GM19452 (cell line): Measurements from ENCODE around the gene GSTA1.
"Not testable (repeated sequence)": the region's sequence is repeated elsewhere in the genome, so short reads cannot be mapped to it uniquely, and the experiment has no call there.

Experiments
- ATAC-seq: cut with Tn5 transposase; IDR thresholded peaks from one replicate; pipeline ENCODE4 v1.9.1; 2021; ENCODE audit not compliant: unreplicated experiment

The GSTA1 gene

GRCh38 chr6:52759085-52759484 is 44.5 kb downstream of the GSTA1 start:
- ATAC-seq: no peak

- ATAC-seq: not testable (repeated sequence)
These were observed 45.8 kb downstream of the GSTA1 start for GRCh38 chr6:52757651-52758338.

GRCh38 chr6:52754443-52754842 is 49.2 kb downstream of the GSTA1 start:
- ATAC-seq: no peak

GRCh38 chr6:52753137-52753536 is 50.5 kb downstream of the GSTA1 start:
- not testable (repeated sequence) for ATAC-seq

- ATAC-seq: no peak
These were observed 51.3 kb downstream of the GSTA1 start for GRCh38 chr6:52752310-52752709.

GRCh38 chr6:52749556-52750152 is 54.0 kb downstream of the GSTA1 start:
- no peak for ATAC-seq

GRCh38 chr6:52747301-52747700 is 56.3 kb downstream of the GSTA1 start:
- not testable (repeated sequence) for ATAC-seq

GRCh38 chr6:52746213-52746612 is 57.4 kb downstream of the GSTA1 start:
- no peak for ATAC-seq

- no peak for ATAC-seq
These were observed 57.8 kb downstream of the GSTA1 start for GRCh38 chr6:52745764-52746201.

- no peak for ATAC-seq
These were observed 61.7 kb downstream of the GSTA1 start for GRCh38 chr6:52741872-52742271.
